Caco-2 (cell line): ENCODE measurements around the gene PRLR. TPM values are rescaled to one million over a fixed set of nuclear protein-coding genes. Genes with fewer than 3 reads are reported as not detected.

Source experiments
- BruUV-seq: library from RNA; stranded (reverse); fragments of 400-500 nt; replicated peaks from 2 replicates; lab custom pipeline; 2021; lab: Mats Ljungman, UMichigan
- CTCF ChIA-PET: fragments of 300-600 bp; sonication (Branson Sonifier 250); formaldehyde crosslinking; loops from one replicate; lab custom pipeline; 2022; ENCODE audit warnings: antibody characterized with exemption; lab: Charles Lee
- POLR2A ChIA-PET: fragments of 300-600 bp; sonication (Branson Sonifier 250); formaldehyde crosslinking; loops from one replicate; lab custom pipeline; 2022; ENCODE audit warnings: antibody characterized with exemption; lab: Charles Lee
- DNase-seq, 2 experiments: peaks; one replicate each; pipeline versions ENCODE4 v3.0.0 to v3.0.0-alpha.2; 2020 to 2022
- H3K27me3 ChIP-seq: replicated peaks from 2 replicates; pipeline ENCODE4 v1.6.0; 2011; ENCODE audit warnings: low read length; ENCODE audit not compliant: control insufficient read depth, insufficient read depth
- H3K36me3 ChIP-seq: 2 replicates; pipeline ENCODE4 v1.5.1; 2011; ENCODE audit warnings: low read length; ENCODE audit not compliant: control insufficient read depth, insufficient read depth
- H3K4me1 ChIP-seq: fragments of 250-450 bp; sonication (Bioruptor Pico); 2 replicates; pipeline ENCODE4 v1.5.1; 2020; ENCODE audit warnings: mild to moderate bottlenecking
- H3K4me3 ChIP-seq: 2 replicates; pipeline ENCODE4 v1.5.1; 2011; ENCODE audit warnings: low read depth, mild to moderate bottlenecking, control low read depth, low read length
- H3K9me3 ChIP-seq: fragments of 250-450 bp; sonication (Bioruptor Pico); 2 replicates; pipeline ENCODE4 v1.5.1; 2020; ENCODE audit warnings: mild to moderate bottlenecking, moderate library complexity
- H3K27ac Mint-ChIP-seq: one replicate; pipeline ENCODE4 v1.8.0; 2022; ENCODE audit warnings: mixed read lengths; ENCODE audit not compliant: unreplicated experiment
- H3K27me3 Mint-ChIP-seq: one replicate; pipeline ENCODE4 v1.8.0; 2022; ENCODE audit warnings: mixed read lengths; ENCODE audit not compliant: insufficient read depth, unreplicated experiment
- H3K36me3 Mint-ChIP-seq: one replicate; pipeline ENCODE4 v1.8.0; 2022; ENCODE audit warnings: mild to moderate bottlenecking, mixed read lengths; ENCODE audit not compliant: insufficient read depth, unreplicated experiment
- H3K4me1 Mint-ChIP-seq: one replicate; pipeline ENCODE4 v1.8.0; 2022; ENCODE audit warnings: low read depth, mixed read lengths; ENCODE audit not compliant: unreplicated experiment
- H3K4me3 Mint-ChIP-seq: one replicate; pipeline ENCODE4 v1.8.0; 2022; ENCODE audit warnings: mild to moderate bottlenecking, moderate library complexity, mixed read lengths; ENCODE audit not compliant: unreplicated experiment
- H3K9me3 Mint-ChIP-seq: one replicate; pipeline ENCODE4 v1.8.0; 2022; ENCODE audit warnings: mixed read lengths; ENCODE audit not compliant: unreplicated experiment
- CTCF ChIP-seq, 2 experiments: fragments of 200-600 bp in 1 of 2; IDR thresholded peaks; 1 replicate in 1 of 2; 2 replicates in 1 of 2; pipeline versions ENCODE4 v1.5.1 to v1.8.0; 2011 to 2022; ENCODE audit warnings: antibody characterized with exemption in 1 of 2, control low read depth in 1 of 2, inconsistent platforms in 1 of 2, low read depth in 1 of 2, low read length in 1 of 2, mild to moderate bottlenecking in 1 of 2, moderate library complexity in 1 of 2; ENCODE audit not compliant: insufficient read depth in 1 of 2, severe bottlenecking in 1 of 2, unreplicated experiment in 1 of 2
- intact Hi-C: fragments of 100-400 bp; cut with micrococcal nuclease; formaldehyde crosslinking; loops from one replicate; pipeline ENCODE4 v1.10.0; 2022; ENCODE audit not compliant: unreplicated experiment
- total RNA-seq: library from RNA; stranded (reverse); gene quantifications from 2 replicates; pipeline ENCODE4 v1.2.3, GENCODE V29; 2022

The PRLR gene
- total RNA-seq, 1 experiment from 2014 or later: 2.3 TPM

- Histone ChIP-seq H3K36me3 (no peaks in the 10 kb centered on the region), H3K27me3 (no peaks in the 10 kb centered on the region), H3K9me3 (peaks cover 5% of the 10 kb centered on the region; the same call in 1 of the 2 replicates), H3K4me1 (peaks cover 12% of the 10 kb centered on the region), H3K4me3 (no peak overlapping the region)
- Mint-ChIP-seq H3K4me1 (peaks cover 11% of the 10 kb centered on the region), H3K9me3 (peaks cover 17% of the 10 kb centered on the region), H3K27ac (no peak overlapping the region), H3K4me3 (no peak overlapping the region), H3K27me3 (no peaks in the 10 kb centered on the region), H3K36me3 (no peaks in the 10 kb centered on the region)
- CTCF ChIA-PET: no interaction called here
- no TSS peak for BruUV-seq
- POLR2A ChIA-PET: no interaction called here
- no peak for DNase-seq
- no peak for TF ChIP-seq CTCF (IDR thresholded peaks at IDR 0.05; ENCODE audit: insufficient read depth in 1 of 2, low read depth in 1 of 2, low read length in 1 of 2, severe bottlenecking in 1 of 2, unreplicated experiment in 1 of 2)
- intact Hi-C loops: no loop called here
Measured at GRCh38 chr5:35163710-35164033, 66.6 kb downstream of the PRLR start.

GRCh38 chr5:35162848-35163709 lies 67.2 kb downstream of the PRLR start:
- H3K36me3 ChIP-seq: no peaks in the 10 kb centered on the region
- intact Hi-C loops: no loop called here
- POLR2A ChIA-PET: no interaction called here
- no peaks in the 10 kb centered on the region for H3K27me3 Mint-ChIP-seq
- H3K4me3 ChIP-seq: no peak overlapping the region
- no peaks in the 10 kb centered on the region for H3K36me3 Mint-ChIP-seq
- H3K4me1 ChIP-seq: peaks cover 17% of the 10 kb centered on the region
- H3K9me3 ChIP-seq: peaks cover 4% of the 10 kb centered on the region; the same call in 1 of the 2 replicates
- H3K9me3 Mint-ChIP-seq: peaks cover 14% of the 10 kb centered on the region
- no TSS peak for BruUV-seq
- no peak for DNase-seq
- no peak overlapping the region for H3K27ac Mint-ChIP-seq
- TF ChIP-seq CTCF (IDR thresholded peaks at IDR 0.05; ENCODE audit: insufficient read depth in 1 of 2, low read depth in 1 of 2, low read length in 1 of 2, severe bottlenecking in 1 of 2, unreplicated experiment in 1 of 2): no peak
- CTCF ChIA-PET: no interaction called here
- no peaks in the 10 kb centered on the region for H3K27me3 ChIP-seq
- peaks cover 17% of the 10 kb centered on the region for H3K4me1 Mint-ChIP-seq
- H3K4me3 Mint-ChIP-seq: no peak overlapping the region

GRCh38 chr5:35161652-35162273 lies 68.5 kb downstream of the PRLR start:
- no peak for TF ChIP-seq CTCF (IDR thresholded peaks at IDR 0.05; ENCODE audit: insufficient read depth in 1 of 2, low read depth in 1 of 2, low read length in 1 of 2, severe bottlenecking in 1 of 2, unreplicated experiment in 1 of 2)
- H3K27me3 ChIP-seq: no peaks in the 10 kb centered on the region
- no peaks in the 10 kb centered on the region for H3K36me3 ChIP-seq

More at GRCh38 chr5:35161652-35162273, 68.5 kb downstream of the PRLR start:
- no peaks in the 10 kb centered on the region for H3K27me3 Mint-ChIP-seq
- ChIA-PET CTCF (no interaction called here), POLR2A (no interaction called here)
- H3K27ac Mint-ChIP-seq: no peak overlapping the region
- no peak for DNase-seq
- intact Hi-C loops: no loop called here
- peaks cover 1% of the 10 kb centered on the region for H3K9me3 Mint-ChIP-seq
- peaks cover 17% of the 10 kb centered on the region for H3K4me1 ChIP-seq
- H3K4me3 ChIP-seq: no peak overlapping the region
- no peaks in the 10 kb centered on the region for H3K9me3 ChIP-seq
- H3K36me3 Mint-ChIP-seq: no peaks in the 10 kb centered on the region
- H3K4me1 Mint-ChIP-seq: peaks cover 20% of the 10 kb centered on the region
- H3K4me3 Mint-ChIP-seq: no peak overlapping the region
- no TSS peak for BruUV-seq
